DND-41 (cell line): ENCODE results near the gene NDUFB7.

Experiments used
- EZH2 ChIP-seq: IDR thresholded peaks from 3 replicates; pipeline ENCODE4 v1.6.1; 2012; ENCODE audit warnings: borderline replicate concordance, low read depth, mild to moderate bottlenecking, moderate library complexity, low read length, inconsistent platforms; ENCODE audit not compliant: severe bottlenecking
- TF ChIP-seq, protein P1 (sequence below): IDR thresholded peaks from 2 replicates; pipeline ENCODE4 v1.5.1; 2012; ENCODE audit warnings: borderline replicate concordance, low read length, moderate library complexity, mild to moderate bottlenecking; ENCODE audit not compliant: poor library complexity, severe bottlenecking; ENCODE audit errors: extremely low read depth

DNA sequence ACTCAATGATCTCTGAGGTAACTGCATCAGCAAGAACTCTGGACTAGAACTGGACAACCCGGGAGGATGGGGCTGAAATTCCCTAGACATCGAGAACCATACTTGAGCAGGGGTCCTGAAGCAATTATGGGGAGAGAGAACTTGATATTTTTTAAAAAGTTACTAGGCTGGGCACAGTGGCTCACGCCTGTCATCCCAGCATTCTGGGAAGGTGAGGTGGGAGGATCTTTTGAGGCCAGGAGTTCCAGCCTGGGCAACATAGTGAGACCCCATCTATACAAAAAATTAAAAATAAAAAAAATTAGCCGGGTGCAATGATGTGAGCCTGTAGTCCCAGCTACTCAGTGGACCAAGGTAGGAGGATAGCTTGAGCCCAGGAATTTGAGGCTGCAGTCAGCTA, 51.3 kb downstream of the NDUFB7 start:
- TF ChIP-seq, protein P1, sequence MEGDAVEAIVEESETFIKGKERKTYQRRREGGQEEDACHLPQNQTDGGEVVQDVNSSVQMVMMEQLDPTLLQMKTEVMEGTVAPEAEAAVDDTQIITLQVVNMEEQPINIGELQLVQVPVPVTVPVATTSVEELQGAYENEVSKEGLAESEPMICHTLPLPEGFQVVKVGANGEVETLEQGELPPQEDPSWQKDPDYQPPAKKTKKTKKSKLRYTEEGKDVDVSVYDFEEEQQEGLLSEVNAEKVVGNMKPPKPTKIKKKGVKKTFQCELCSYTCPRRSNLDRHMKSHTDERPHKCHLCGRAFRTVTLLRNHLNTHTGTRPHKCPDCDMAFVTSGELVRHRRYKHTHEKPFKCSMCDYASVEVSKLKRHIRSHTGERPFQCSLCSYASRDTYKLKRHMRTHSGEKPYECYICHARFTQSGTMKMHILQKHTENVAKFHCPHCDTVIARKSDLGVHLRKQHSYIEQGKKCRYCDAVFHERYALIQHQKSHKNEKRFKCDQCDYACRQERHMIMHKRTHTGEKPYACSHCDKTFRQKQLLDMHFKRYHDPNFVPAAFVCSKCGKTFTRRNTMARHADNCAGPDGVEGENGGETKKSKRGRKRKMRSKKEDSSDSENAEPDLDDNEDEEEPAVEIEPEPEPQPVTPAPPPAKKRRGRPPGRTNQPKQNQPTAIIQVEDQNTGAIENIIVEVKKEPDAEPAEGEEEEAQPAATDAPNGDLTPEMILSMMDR = no peak
- no peak for TF ChIP-seq EZH2
